NCI-H82 treated with DMSO at 0.1 percent for 48 hours (cell line): ENCODE data around the gene HIP1.
"Not testable (repeated sequence)": the region's sequence is repeated elsewhere in the genome, so short reads cannot be mapped to it uniquely, and the experiment has no call there.

Source experiments
- DNase-seq: peaks from one replicate; lab custom pipeline; 2025; ENCODE audit not compliant: unreplicated experiment; lab: John Stamatoyannopoulos, UW

The HIP1 gene

DNA sequence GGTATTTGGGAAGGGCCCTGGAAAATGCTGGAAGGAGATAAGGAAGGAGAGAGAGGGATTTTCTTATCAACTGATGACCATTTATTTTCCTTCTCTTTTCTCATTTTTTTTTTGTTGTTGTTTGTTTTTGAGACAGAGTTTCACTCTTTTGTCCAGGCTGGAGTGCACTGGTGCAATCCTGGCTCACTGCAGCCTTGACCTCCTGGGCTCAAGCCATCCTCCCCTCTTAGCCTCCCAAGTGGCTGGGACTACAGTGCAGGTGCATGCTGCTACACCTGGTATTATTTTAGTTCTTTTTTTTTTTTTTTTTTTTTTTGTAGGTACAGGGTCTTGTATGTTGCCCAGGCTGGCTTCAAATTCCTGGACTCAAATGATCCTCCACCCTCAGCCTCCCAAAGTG lies 52.2 kb downstream of the HIP1 start:
- no peak for DNase-seq

DNA sequence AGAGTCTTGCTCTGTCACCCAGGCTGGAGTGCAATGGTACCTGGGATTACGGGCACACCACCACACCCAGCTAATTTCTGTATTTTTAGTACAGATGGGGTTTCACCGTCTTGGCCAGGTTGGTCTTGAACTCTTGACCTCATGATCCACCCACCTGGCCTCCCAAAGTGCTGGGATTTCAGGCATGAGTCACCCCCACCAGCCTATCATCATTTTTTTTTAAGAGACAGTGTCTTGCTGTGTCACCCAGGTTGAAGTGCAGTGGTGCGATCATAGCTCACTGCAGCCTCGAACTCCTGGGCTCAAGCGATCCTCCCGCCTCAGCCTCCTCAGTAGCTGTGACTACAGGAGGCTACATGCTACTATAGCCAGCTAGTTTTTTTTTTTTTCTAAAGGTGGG lies 56.7 kb downstream of the HIP1 start:
- DNase-seq = not testable (repeated sequence)

- no peak for DNase-seq
These were observed 59.7 kb downstream of the HIP1 start for GRCh38 chr7:75679060-75679459.

- DNase-seq = no peak
These were observed 69.2 kb downstream of the HIP1 start for GRCh38 chr7:75669579-75669978.

DNA sequence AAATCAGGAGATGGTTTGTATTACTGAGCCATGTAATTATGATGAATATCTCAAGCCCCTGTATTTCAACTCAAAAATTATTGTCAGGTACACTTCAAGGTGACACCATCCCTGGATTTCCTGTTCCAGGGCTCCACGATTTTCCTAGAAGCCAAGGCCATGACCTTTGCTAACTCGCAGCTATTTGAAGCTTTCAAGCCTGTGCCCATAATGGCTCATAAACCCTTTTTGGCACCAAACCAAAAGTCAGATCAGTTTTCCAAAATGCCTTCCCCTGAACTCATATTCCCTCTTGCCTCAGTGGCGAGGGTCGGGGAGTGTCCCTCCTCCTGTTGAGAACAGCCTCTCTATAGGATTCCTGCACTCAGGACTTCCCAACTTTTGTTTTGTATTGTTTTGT lies 70.8 kb downstream of the HIP1 start:
- DNase-seq = no peak

GRCh38 chr7:75663302-75663907 lies 75.3 kb downstream of the HIP1 start:
- DNase-seq = no peak

- DNase-seq = no peak
These were observed 76.0 kb downstream of the HIP1 start for GRCh38 chr7:75662579-75663301.

DNA sequence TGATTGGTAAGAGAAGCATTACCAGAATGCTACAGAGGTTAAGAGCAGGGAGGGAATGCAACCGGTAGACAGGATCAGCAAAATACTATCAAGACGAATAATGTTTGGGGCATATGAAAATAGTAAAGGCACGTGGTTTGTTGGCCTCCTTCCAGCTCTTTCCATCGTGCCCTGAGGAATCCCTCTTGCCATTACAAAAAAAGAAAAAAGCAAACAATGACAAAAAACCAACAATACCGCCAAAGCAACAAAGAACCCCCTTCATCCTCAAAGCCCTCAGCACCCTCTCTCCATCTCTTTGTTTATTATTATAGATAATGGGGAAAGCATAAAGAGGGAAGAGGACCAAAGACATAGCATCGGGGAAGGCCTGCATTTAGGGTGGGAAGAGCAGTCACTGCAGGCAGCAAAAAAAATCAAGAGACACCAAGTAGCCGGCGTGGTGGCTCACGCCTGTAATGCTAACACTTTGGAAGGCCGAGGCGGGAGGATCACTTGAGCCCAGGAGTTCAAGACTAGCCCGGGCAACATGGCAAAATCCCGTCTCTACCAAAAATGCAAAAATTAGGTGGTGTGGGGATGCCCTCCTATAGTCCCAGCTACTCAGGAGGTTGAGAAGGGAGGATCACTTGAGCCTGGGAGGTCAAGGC lies 78.0 kb downstream of the HIP1 start:
- no peak for DNase-seq

DNA sequence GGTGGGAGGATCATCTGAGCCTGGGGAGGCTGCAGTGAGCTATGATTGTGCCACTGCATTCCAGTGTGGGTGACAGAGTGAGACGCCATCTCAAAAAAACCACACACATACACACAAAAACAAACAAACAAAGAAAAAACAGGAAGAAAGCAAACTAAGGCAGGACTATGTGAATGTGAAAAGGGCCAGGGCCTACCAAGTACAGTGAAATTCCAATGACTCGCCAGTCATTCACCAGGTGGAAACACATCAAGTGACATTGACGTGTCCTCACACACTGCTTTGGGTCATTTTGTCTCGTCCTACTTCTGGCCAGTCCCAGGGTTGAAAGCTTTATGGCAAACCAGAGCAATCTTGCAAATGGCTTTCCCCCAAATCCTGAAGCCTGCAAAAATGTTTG lies 79.9 kb downstream of the HIP1 start:
- no peak for DNase-seq

GRCh38 chr7:75658369-75658768 lies 80.4 kb downstream of the HIP1 start:
- DNase-seq = no peak

DNA sequence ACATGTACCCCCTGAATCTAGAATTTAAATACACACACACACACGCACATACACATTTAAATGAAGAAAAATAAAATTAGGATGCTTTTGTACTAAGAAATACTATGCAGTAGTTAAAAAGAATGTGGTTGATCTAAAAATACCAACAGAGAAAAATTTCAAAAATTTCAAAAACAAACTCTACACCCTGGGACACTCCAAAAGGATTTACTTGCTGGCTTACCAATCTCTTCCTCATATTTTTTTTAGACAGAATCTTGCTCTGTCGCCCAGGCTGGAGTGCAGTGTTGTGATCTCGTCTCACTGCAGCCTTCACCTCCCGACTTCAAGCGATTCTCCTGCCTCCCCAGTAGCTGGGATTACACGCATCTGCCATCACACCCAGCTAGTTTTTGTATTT lies 80.9 kb downstream of the HIP1 start:
- DNase-seq = no peak

DNA sequence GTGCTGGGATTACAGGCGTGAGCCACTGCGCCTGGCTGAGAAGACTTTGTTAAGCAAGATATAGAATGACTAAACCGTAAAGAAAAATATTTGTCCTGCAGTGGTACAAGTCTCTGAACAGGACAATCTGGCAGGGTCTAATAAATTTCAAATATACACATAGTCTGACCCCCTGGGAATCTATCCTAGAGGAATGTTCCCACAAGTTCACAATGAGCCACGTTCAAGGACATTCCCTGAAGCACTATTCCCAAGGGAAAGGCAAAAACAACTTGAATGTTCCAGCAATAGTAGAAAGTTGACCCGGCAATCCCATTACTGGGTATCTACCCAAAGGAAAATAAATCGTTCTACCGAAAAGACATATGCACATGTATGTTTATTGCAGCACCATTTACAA lies 82.0 kb downstream of the HIP1 start:
- no peak for DNase-seq

GRCh38 chr7:75655536-75655935 lies 83.2 kb downstream of the HIP1 start:
- DNase-seq = no peak

GRCh38 chr7:75654855-75655254 lies 83.9 kb downstream of the HIP1 start:
- DNase-seq = no peak

- no peak for DNase-seq
These were observed 85.1 kb downstream of the HIP1 start for GRCh38 chr7:75653651-75654050.

GRCh38 chr7:75652788-75653187 lies 86.0 kb downstream of the HIP1 start:
- DNase-seq = no peak

GRCh38 chr7:75650681-75651080 lies 88.1 kb downstream of the HIP1 start:
- no peak for DNase-seq

DNA sequence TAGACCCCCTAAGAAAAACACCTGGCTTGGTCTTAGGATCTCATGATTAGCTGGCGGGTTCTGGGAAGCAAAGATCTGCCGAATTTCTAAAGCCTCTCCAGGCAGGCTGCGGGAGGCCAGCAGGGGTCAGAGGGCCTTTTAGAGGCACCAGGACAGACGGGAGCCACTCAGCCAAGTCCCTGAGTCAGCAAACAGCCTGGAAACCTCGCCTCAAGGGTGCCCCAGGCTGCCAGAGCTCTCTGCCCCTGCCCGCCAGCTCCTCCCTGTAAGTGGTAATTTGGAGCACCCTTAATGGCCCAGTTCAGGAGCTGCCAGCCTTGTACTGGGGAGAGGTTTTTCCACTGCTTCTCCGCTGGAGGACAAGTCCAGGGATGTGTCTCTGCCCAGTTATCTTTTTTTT lies 88.7 kb downstream of the HIP1 start:
- DNase-seq = no peak

DNA sequence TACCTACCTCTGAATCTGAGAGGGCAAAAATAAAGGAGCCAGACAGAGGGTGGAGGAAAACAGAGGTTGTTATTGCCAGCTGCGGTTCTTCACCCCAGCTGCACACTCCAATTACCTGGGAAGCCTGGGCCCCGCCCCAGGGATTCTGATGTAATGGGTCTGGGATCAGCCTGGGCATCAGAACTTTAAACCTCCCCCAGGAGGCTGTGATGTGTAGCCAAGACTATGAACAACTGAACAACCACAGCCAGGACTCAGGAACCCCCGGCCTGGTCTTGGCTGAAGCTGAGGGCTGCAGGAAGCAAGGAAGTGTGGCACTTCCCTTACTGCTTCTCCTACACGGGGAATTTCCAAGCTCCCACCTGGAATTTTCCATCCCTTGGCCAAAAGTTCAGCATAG lies 89.3 kb downstream of the HIP1 start:
- no peak for DNase-seq

GRCh38 chr7:75647709-75648438 lies 90.9 kb downstream of the HIP1 start:
- DNase-seq = no peak

DNA sequence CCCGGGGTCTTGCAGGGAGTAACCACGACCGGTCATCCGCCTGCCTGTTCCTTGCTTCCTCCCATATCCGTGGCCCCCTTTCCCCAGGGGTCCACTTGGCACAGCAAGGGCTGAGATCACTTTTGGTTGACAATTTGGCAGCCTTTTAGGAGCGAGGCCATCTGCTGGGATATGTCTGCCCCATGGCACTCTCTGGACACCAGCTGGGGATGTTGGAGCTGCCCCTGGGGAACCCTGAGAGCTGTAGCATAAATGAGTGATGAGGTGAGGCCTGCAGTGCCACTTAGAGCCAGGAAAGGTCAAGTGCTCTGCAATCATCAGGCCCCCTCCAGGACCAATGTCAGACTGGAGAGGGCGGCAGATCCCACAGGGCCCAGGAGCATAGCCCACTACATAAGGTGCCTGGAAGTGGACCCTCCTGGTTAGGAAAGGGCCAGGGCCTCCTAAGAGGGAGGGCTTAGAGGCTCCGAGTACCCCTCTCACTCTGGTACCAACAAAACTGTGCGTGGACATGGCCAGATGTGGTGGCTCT lies 92.1 kb downstream of the HIP1 start:
- DNase-seq = no peak

DNA sequence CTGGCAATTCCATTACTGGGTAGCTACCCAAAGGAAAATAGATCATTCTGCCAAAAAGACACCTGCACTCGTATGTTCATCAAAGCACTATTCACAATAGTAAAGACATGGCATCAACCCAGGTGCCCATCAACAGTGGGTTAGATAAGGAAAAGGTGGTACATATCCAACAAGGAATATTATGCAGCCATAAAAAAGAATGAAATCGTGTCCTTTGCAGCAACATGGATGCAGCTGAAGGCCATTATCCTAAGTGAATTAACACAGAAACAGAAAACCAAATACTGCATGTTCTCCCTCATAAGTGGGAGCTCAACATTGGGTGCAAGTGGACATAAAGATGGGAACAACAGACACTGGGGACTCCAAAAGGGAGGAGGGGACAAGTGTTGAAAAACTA lies 93.2 kb downstream of the HIP1 start:
- DNase-seq = no peak
